ENCODE measurements around the gene NFATC2.

DNA sequence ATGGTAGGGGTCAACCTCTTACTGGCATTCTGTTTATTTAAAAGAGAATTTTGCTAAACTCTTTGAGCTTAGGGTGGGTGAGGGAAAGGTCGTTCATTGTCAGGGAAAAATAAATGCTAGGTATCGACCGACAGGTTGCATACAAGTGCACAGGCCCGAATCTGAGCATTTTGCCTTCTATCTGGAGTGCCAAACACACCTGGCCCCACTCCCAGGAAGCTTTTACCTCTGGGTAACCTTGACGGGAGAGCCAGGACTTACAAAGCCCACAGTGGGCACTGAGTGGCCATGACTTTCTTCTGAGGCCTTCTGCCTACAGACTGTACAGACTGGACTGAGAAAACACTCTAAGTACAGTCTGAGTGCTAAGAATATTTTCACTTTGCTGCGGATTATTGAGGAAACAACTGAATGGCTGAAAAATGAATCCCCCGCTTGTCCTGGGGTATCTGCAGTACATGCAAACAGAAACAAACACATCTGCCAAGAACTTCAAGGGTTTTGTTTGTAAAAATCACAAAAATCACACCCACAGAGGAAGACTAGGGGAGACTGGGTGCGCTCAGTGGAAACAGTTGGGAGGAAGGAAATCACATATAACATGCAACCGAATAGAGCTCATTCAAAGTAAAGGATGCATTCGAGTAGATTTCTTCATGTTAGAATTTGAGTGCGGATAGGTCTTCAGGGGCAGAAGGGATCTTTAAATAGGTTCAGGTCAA lies 152.8 kb downstream of the NFATC2 start:
- TF ChIP-seq, protein P1, sequence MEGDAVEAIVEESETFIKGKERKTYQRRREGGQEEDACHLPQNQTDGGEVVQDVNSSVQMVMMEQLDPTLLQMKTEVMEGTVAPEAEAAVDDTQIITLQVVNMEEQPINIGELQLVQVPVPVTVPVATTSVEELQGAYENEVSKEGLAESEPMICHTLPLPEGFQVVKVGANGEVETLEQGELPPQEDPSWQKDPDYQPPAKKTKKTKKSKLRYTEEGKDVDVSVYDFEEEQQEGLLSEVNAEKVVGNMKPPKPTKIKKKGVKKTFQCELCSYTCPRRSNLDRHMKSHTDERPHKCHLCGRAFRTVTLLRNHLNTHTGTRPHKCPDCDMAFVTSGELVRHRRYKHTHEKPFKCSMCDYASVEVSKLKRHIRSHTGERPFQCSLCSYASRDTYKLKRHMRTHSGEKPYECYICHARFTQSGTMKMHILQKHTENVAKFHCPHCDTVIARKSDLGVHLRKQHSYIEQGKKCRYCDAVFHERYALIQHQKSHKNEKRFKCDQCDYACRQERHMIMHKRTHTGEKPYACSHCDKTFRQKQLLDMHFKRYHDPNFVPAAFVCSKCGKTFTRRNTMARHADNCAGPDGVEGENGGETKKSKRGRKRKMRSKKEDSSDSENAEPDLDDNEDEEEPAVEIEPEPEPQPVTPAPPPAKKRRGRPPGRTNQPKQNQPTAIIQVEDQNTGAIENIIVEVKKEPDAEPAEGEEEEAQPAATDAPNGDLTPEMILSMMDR (IDR thresholded peaks at IDR 0.05; ENCODE audit: low read depth, low read length, poor library complexity, severe bottlenecking) = no peak
- no peak for TF ChIP-seq EZH2phosphoT487 (IDR thresholded peaks at IDR 0.05; ENCODE audit: borderline replicate concordance, low read length)

Data from DOHH2 (cell line).